Lung (tissue), 12 donors: Measurements from ENCODE around the gene LAMA3. TPM values are rescaled to one million over a fixed set of nuclear protein-coding genes. Genes with fewer than 3 reads are reported as not detected.

Experiments
- ATAC-seq: fragments of 200-7000 bp; cut with Tn5 transposase; one replicate; pipeline ENCODE4 v1.9.1; 2020; ENCODE audit warnings: moderate number of reproducible peaks; ENCODE audit not compliant: insufficient read depth, low FRiP score
- DNase-seq, 3 donors: peaks; one replicate each; pipeline ENCODE4 v3.0.0-alpha.2; 2013 to 2017
- H3K27ac ChIP-seq, 2 donors: one replicate each; pipeline ENCODE4 v1.5.1; 2013; ENCODE audit warnings: mild to moderate bottlenecking in 2 of 2, moderate library complexity in 2 of 2, control low read depth in 1 of 2, inconsistent platforms in 1 of 2, low read depth in 1 of 2, low read length in 1 of 2
- H3K27me3 ChIP-seq, 3 donors: one replicate each; pipeline ENCODE4 v1.5.1; 2013; ENCODE audit warnings: low read length in 2 of 3; ENCODE audit not compliant: control insufficient read depth in 3 of 3, insufficient read depth in 3 of 3
- H3K36me3 ChIP-seq, 4 donors: one replicate each; pipeline ENCODE4 v1.5.1; 2013; ENCODE audit warnings: low read length in 4 of 4, mild to moderate bottlenecking in 1 of 4, moderate library complexity in 1 of 4; ENCODE audit not compliant: control insufficient read depth in 4 of 4, insufficient read depth in 4 of 4
- H3K4me1 ChIP-seq, 5 donors: one replicate each; pipeline ENCODE4 v1.5.1; 2013; ENCODE audit warnings: low read length in 5 of 5, mild to moderate bottlenecking in 2 of 5, moderate library complexity in 1 of 5; ENCODE audit not compliant: control insufficient read depth in 5 of 5, insufficient read depth in 5 of 5
- H3K4me3 ChIP-seq: one replicate; pipeline ENCODE4 v1.5.1; 2013; ENCODE audit warnings: mild to moderate bottlenecking, control low read depth, moderate library complexity
- H3K9ac ChIP-seq, 2 donors: one replicate each; pipeline ENCODE4 v1.5.1; 2013; ENCODE audit warnings: low read length in 2 of 2, control low read depth in 1 of 2; ENCODE audit not compliant: insufficient read depth in 1 of 2
- H3K9me3 ChIP-seq, 4 donors: one replicate each; pipeline ENCODE4 v1.5.1; 2013; ENCODE audit warnings: low read length in 3 of 4, mild to moderate bottlenecking in 1 of 4, moderate library complexity in 1 of 4; ENCODE audit not compliant: control insufficient read depth in 4 of 4, insufficient read depth in 3 of 4
- CTCF ChIP-seq: IDR thresholded peaks from 2 replicates; pipeline ENCODE4 v1.5.1; 2012; ENCODE audit warnings: mild to moderate bottlenecking; ENCODE audit errors: control extremely low read depth, extremely low read depth
- WGBS, 2 donors: extraction: QIAGEN DNeasy Blood & Tissue Kit; methylation state at CpG; one replicate each; pipeline ENCODE4 v1.1.7; 2013; 5-methylcytosine and 5-hydroxymethylcytosine counted together
- polyA plus RNA-seq, 2 donors: library from polyadenylated mRNA; stranded (reverse); fragments of 200-250 nt; gene quantifications; one replicate each; pipeline ENCODE4 v1.2.1, GENCODE V29; 2013
- total RNA-seq, 2 donors: library from RNA; depleted of rRNA in 1 of 2; stranded (reverse); fragments of >200 nt in 1 of 2; gene quantifications; one replicate each; pipeline ENCODE4 v1.2.1, GENCODE V29; 2014 to 2021
- donor health status: control.
- donor health status: control.
- donor health status: Bipolar disorder and iron deficiency.
- donor health status: healthy.
- donor health status: DM: yes; HTN: yes; CAD: no.

The LAMA3 gene
- total and polyA plus RNA-seq, 4 donors = 14.1 to 110 (median 51.9) TPM

GRCh38 chr18:23826850-23827620, 137.8 kb downstream of the LAMA3 start:
- Histone ChIP-seq H3K27me3 (no peaks in the 10 kb centered on the region), H3K9ac (no peak overlapping the region), H3K4me1 (peaks cover 0 to 4% (median 0%) of the 10 kb centered on the region in 5 donors), H3K4me3 (no peak overlapping the region), H3K36me3 (no peaks in the 10 kb centered on the region), H3K9me3 (no peaks in the 10 kb centered on the region), H3K27ac (peak overlapping the region in 1 of 2 donors; percentile 74)
- ATAC-seq (no peak), DNase-seq (no peak)
- no peak for TF ChIP-seq CTCF
- WGBS, 2 donors = 68 to 73% methylated on average over 4 of the region's 4 CpGs

GRCh38 chr18:23827681-23828080, 138.4 kb downstream of the LAMA3 start:
- H3K4me3 ChIP-seq = no peak overlapping the region
- peaks cover 0 to 4% (median 0%) of the 10 kb centered on the region in 5 donors for H3K4me1 ChIP-seq
- no peaks in the 10 kb centered on the region for H3K36me3 ChIP-seq
- no peaks in the 10 kb centered on the region for H3K9me3 ChIP-seq
- no peaks in the 10 kb centered on the region for H3K27me3 ChIP-seq
- WGBS, 2 donors = 90 to 92% methylated on average over 4 of the region's 4 CpGs
- no peak for TF ChIP-seq CTCF
- DNase-seq (no peak), ATAC-seq (no peak)
- no peak overlapping the region for H3K27ac ChIP-seq
- no peak overlapping the region for H3K9ac ChIP-seq

- no peak overlapping the region for H3K4me3 ChIP-seq
- H3K27me3 ChIP-seq = no peaks in the 10 kb centered on the region
- no peak for DNase-seq
- H3K36me3 ChIP-seq = no peaks in the 10 kb centered on the region
- H3K9me3 ChIP-seq = no peaks in the 10 kb centered on the region
- ATAC-seq = peak; percentile 50
- no peak for TF ChIP-seq CTCF
- no peak overlapping the region for H3K9ac ChIP-seq
- H3K27ac ChIP-seq = no peak overlapping the region
- 23 to 39% methylated on average over 3 of the region's 3 CpGs for WGBS, 2 donors
- peaks cover 0 to 4% (median 0%) of the 10 kb centered on the region in 5 donors for H3K4me1 ChIP-seq
Measured at GRCh38 chr18:23828426-23828825, 139.2 kb downstream of the LAMA3 start.

- no peak for TF ChIP-seq CTCF
Measured at GRCh38 chr18:23832911-23833310, 143.7 kb downstream of the LAMA3 start.

More at GRCh38 chr18:23832911-23833310, 143.7 kb downstream of the LAMA3 start:
- DNase-seq (no peak), ATAC-seq (no peak)
- H3K27ac ChIP-seq = no peak overlapping the region
- no peaks in the 10 kb centered on the region for H3K36me3 ChIP-seq
- 86 to 90% methylated on average over 3 of the region's 3 CpGs for WGBS, 2 donors
- no peak overlapping the region for H3K9ac ChIP-seq
- no peak overlapping the region for H3K4me3 ChIP-seq
- H3K9me3 ChIP-seq = no peaks in the 10 kb centered on the region
- peaks cover 0 to 2% (median 0%) of the 10 kb centered on the region in 5 donors for H3K4me1 ChIP-seq
- no peaks in the 10 kb centered on the region for H3K27me3 ChIP-seq
